MM.1S (cell line): ENCODE measurements around the gene PLAA.

Experiments
- CTCF ChIP-seq: fragments of 300-600 bp; sonication (generic); IDR thresholded peaks from 2 replicates; pipeline ENCODE4 v1.5.1; 2016; ENCODE audit warnings: antibody characterized with exemption, low read length, mixed read lengths
- EZH2 ChIP-seq: fragments of 300-600 bp; sonication (generic); optimal IDR thresholded peaks from 2 replicates; pipeline ENCODE3; 2017; ENCODE audit warnings: low read depth, mild to moderate bottlenecking, antibody characterized with exemption, low read length, mixed read lengths
- EZH2phosphoT487 ChIP-seq: fragments of 300-600 bp; sonication (generic); IDR thresholded peaks from 2 replicates; pipeline ENCODE4 v1.6.1; 2018; ENCODE audit warnings: antibody characterized with exemption, low read length

- TF ChIP-seq CTCF (no peak), EZH2phosphoT487 (no peak), EZH2 (no peak)
Measured at GRCh38 chr9:26891726-26892125, 55.3 kb downstream of the PLAA start.
